ENCODE results near the gene LAG3.

DNA sequence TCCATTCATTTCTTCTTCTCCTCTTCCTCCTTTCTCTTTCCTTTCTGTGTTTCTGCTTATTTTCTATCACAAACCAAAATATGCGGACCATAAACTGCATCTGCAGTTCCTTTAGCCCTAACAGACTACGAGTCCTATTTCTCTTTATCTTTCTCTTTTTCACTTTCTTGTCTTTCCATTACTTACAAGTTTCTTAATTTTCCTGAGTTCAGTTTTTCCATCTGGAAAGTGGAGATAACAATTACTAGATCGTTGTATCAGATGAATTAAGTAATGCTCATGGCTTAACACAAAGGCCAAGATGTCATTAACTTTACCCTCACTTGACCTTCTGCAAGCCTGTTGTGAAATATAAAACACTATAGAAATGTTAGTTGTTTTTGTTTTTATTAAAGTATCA lies 49.5 kb upstream of the LAG3 start:
- TF ChIP-seq CTCF (conservative IDR thresholded peaks at IDR 0.05) (no peak), ZFX (IDR thresholded peaks at IDR 0.05) (no peak)
